Stimulated activated CD4-positive, alpha-beta T cell treated with anti-CD3 and anti-CD28 coated beads, Interleukin-1b, Interleukin-23, amount 100 ng/mL, for 24 hours (primary cell): Measurements from ENCODE around the gene USP49.
A peak's percentile ranks its signal among the peaks of the same experiment; 100 is the strongest.
"Not testable (repeated sequence)": the region's sequence is repeated elsewhere in the genome, so short reads cannot be mapped to it uniquely, and the experiment has no call there.

Experiments used
- DNase-seq, 4 experiments: peaks; one replicate each; pipeline ENCODE4 v3.0.0-alpha.2; 2020; ENCODE audit warnings: low read depth in 4 of 4, low spot score in 1 of 4

The USP49 gene

DNA sequence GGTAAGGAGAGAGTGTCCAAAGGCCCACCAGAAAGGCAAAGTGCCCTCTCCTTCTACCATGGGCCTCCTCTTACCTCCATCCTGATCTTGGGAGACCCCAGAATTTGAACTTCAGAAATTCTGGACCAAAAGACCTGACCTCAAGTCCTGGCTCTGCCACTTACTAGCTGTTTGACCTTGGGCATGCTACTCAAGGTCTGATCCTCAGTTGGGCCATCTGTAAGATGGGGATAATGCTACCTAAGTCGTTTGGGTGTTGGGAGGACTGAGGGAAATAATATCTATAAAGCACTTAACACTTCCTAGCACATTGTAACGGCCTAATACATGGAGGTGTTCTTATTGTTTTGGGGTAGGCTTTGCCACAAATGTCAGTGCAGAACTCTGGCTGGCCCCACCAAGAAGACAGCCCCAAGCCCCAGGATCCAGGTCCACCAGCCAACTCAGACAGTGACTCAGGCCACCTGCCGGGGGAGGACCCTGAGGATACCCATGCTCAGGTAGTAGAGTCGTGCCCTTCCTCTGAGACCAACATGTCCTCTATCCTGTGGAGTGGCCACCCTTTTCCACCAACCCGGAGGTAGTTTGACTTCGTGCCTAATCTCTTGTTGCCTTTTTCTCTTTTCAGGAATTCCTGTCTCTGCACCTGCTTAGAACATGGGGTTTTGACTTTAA is 111.9 kb downstream of the USP49 start:
- no peak for DNase-seq

DNA sequence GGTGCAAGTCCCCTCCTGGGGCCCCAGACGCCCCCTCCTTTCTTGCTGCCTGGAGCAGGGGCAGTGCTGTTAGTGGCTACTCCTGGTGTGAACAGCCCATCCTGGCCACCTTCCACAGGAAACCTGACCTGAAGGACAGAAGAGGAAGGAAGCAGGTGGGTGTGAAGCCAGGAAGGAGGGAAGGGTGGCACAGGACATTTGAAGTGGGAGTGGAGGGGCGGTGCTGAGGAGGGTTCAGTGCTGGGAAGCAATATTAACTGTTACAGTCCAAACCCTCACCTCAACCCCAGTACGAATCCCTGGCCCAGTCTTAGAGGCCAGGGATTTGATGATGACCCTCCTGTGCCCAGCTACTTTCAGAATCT is 113.8 kb downstream of the USP49 start:
- DNase-seq, result no peak

DNA sequence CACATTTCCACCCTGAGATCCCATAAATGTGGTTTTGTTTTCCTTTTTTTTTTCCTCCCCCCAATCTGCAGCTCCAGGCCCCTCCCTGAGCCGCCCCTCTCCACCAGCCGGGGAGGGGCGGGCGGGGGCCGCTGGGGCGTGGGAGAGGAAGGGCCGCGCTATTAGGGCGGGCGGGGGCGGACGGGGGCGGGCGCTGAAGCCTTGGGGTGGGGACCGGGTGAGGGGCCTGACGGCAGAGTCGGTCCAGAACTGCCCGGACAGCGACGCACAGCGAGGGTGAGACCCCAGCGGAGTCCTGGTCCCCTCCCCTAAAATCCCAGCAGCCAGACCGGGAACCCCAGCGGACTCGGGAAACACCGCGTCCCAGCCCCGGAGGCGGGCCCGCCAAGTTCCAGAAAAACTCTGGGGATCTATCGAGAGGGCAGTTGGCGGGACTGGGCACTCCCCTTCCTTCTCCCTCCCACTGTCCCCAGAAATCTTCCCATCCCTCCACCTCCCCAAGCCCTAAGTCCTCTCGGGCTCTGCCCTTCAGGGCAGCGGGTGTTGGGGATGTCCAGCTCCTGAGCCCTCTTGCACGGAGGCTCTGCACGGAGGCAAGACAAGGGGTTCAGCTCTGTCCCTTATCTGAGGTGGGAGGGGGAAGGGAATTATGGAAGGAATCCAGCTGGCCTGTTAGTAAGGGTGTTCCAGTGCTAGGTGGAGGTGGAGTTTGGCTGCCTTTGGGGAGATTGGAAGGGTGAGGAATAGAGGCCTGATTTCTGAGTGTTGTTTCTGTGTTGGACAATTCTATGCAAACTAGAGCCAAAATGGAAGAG is 114.4 kb downstream of the USP49 start, which contains the start of gene PRICKLE4:
TSS of gene PRICKLE4 (plus strand) at position 232 of the 815 bp plus-strand sequence. CDS start 2,692 bp downstream, outside the sequence.
- no peak for DNase-seq

DNA sequence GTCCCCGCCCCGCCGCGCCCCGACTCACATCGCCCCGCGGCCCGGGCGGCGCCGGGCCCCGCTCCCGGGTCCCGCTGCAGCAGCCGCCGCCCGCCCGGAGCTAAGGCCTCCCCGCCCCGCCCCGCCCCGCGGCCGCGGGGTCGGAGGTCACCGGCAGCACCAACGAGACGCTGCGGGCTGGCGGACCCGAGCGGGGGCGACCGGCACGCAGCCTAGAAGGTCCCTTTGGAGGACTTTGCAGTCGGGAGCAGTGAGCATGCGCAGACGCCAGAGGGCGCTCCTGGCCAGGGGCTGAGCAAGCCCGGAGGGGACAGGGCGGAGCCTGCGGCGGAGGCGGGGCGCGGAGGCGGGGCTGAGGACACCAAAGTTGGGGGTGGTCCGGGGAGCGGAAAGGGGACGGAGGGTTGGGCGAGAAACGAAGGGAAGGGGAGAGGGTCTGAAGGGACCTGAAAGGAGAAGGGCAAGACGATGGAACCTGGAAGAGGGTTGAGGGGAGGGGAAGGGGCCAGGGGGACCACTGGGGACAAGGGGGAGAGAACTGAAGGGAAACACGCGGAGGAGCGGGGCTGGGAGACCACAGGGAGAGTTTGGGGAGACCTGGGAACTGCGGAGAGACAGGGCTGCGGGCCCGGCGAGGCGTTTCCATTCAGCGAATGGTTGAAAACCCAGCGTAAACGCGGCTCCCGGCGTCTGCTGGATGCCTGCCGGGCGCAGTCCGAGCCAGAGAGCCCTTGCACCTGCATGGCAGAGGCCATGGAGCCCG is 115.2 kb downstream of the USP49 start, which contains the start of gene FRS3:
TSS of gene FRS3 (minus strand) at position 113 of the 763 bp plus-strand sequence. CDS start 2,913 bp downstream, outside the sequence.
- DNase-seq, result peak; percentile 99 to 100 (median 100)

DNA sequence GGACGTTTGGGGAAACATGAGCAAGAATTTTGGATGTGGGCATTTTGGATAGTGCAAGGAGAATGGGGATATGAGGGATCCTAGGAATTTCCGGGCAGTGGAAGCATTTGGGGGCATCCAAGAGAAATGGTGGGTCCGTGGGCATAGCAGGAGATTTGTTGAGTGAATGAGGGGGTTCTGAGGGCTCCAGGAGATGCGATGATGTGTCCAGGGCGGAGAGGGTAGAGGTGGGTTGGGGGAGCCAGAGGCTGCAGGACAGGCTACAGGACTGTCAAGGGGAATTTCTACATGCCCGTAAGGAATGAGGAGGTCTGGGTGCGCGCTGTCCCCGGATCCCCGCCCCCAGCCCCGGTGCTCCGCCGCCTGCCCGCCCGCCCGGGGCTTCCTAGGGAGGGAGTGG is 115.8 kb downstream of the USP49 start:
- no peak for DNase-seq

DNA sequence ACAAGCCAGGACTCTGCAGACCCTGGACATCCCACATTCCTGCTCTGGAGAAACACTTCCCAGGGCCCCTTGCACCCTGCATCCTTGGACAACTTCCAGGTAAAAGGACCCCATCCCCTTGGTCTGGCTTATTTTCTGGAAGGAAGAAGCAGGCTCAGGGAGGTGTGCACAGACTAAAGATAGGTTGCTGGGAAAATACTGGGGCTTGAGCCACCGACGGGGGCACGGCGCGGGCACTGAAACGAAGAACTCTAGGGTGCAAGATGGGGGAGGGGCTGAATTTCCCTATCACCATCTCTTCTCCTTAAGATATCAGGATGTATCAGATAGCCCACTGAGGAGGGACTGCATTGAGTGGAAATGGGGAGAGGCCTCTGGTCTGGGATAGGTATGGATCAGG is 116.3 kb downstream of the USP49 start:
- DNase-seq, result no peak

DNA sequence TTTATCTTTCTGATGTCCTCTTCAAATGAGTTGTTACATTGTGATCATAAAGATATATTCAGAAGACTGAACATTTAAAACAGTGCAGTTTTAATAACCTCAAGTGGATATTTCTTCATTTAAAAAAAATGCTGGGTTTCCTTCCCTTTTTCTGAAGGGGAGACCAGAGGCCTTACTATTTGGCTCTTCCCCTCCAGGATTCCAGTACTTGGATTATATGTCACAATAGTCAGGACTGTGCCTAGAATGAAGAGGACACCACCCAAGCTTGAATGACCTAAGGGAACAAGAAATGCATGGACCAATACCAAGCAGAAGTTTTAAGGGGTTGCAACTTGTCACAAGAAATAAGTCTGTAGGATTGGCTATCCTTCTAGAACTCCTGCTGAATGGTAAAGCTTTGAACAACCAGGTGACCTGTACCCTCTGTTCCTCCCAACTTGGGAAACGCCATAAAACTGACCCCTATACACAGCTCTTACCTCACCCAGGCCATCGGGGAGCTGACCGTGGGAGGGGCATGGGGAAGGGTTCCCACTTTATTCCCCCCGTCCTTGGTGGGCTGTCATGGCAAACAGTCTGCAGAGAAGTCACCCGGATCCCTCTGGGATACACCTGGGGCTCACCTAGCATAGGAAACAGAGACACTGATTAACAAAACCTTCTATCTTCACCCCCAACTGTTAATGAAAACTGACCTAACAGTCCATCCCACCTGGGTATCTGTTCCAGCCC is 117.5 kb downstream of the USP49 start:
- DNase-seq, result no peak

DNA sequence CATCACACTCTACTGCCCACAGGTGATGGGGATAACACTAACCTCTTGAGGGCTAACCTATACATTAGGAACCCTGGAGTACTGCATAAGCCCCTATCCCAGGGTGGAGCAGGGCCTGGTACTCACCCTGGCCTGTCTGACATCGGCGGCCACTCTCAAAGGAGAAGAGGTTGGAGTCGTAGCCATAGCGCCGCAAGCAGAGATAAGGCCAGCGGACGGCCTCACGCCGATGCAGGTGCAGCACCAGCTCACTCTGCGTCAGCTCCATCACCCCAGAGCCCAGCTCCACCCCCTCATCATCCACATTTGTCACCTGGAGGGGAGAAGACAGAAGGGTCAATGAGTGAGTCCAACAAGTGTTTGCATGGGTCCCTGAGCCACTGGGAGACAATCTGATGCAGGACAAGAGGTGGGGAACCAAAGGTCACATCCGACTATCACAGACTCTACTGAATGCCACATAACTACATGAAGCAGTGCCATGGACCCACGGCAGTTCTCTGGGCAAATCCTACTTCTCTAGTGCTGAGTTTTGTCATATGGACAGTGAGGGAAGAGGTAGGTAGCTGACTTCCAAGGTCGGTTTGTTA is 119.8 kb downstream of the USP49 start:
- no peak for DNase-seq

DNA sequence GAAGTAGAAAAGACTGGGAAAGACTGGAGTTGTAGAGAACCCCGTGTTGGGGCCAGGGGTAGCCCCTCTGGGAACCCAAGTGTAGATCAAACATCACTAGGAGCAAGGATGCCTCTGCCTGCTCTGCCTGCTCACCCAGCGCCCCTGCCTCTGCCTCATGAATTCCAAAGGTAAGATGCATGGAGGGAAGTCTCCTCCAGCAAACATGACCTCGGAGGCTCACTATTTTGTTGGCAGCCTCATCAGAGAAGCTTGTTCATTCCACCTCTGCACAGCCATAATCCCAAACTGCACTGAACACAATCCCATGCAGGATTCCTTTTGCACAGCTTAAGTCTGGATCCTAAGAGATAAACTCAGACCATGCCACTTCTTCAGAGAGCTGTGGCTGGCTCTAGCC is 120.3 kb downstream of the USP49 start:
- DNase-seq, result no peak

DNA sequence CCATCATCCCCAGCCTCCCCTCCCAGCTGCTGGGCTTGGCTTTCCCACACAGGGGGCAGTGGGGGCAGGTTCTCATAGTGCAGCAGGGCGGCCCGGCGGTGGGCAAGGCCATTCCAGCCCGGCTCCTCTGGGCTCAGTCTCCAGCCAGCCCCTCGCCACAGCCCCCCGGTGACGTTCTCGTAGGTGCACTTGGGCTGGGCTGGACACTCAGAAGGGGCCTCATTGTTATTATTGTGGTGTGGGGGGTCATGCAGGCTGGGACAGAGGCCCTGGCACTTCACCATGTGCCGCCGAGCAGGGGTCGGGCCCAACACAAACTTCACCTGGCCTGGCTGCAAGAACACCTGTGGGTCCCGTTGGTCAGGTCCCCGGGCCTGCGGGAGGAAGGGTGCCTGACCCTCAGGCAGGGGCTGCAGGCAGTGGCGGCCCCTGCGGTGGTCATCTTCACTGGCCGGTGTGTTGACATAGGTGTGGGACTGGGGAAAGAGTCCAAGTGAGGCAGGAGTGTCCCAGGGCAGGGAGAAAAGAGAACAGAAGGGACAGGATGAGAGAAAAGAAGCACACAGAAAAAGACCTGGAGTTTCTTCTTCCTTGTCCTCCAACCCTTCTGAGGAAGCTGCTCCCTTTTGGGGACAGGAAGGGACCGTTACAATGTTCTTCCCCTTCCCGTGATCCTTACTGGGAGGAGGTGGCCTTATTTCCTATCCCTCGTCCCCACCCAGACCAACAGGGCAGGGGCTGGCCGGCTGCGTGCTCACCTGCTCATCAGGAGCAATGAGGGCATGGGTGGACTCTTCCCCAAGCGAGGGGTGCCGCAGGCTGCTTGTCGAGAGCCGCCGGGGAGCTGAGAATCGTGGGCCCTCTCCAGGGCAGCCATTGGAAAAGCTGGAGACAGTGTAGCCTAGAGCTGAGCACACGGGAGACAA is 123.9 kb downstream of the USP49 start:
- DNase-seq, result no peak

DNA sequence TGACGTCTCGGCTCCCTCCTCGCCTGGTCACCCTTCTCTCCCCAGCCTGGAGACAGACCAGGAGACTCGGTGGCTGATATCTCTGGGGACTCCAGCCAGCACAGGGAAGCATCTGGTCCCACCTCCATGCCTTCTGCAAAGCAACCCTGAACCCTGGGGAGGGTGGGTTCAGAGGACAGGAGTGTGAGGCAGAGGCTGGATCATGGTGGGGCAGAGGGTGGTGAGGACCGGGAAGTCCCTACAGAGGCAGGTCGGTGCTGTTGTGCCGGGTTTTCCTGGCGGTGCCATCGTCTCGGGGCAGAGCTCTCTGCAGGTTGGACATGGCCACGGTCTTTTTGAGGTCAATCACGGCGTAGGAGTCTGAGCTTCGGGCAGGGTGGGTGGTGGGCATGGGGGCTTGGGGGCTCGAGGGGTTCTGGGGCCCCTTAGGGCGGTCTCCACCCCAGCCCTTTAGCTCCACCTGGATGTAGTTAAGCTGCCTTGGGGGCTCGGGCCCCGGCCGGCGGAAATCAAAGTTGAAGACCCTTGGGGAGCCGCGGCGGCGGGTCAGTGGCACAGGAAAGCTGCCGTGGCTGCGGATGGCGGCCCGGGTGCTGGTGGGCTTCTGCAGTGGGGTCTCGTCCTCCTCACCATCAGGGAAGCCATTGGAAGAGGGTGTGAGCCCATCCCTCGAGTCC is 124.7 kb downstream of the USP49 start:
- no peak for DNase-seq

DNA sequence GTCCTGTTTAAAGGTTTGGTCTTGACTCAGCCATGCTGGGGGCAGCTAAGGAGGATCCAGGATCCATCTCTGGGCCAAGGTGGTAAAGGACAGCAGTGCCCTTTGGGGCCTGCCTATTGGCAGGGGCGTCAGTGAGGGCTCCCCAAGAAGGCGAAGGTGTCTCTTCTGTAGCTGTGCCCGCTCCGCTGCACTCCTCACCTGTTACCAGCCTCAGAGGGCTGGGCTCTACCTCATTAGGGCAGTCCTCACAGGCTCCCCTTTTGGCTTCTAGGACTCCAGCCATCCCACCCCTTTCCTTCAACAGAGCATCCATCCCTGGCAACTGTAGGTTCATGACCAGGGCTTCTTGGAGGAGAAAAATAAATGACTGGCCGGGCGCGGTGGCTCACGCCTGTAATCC is 125.8 kb downstream of the USP49 start:
- DNase-seq, result no peak

DNA sequence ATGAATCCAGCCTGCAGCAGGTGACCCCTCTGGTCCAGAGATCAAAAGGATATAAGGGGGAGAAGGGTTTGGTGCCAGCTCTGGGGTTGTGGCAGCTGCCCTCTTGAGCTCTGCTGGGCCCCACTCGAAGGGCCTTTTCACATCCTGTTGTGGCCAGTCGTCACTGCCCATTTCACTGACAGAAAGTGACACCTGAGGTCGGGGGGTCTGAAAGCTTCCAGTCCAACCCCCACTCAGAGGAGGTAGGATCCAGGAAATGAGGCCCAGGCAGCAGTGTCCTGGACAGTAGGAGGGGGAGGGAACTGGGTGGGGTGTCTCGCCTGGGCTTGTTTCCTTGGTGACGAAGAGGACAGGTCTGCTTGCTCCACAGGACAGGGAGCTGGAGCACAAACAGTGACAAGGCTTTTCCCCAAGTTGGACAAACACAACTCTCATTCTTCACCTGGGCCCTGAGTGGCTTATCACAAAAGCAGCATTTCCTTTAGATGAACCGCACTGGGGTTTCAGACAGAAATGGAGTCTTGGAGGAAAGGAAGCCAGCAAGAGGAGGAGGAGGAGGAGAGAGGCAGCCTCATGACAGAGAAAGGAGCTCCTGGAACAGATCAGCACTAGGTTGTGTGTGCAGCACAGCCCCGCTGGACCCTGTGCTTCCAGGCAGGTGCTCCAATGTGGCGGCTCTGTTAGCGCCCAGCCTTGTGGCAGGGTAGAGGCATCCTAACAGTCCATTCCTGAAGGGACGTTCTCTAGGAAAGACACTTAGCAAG is 126.4 kb downstream of the USP49 start:
- no peak for DNase-seq

DNA sequence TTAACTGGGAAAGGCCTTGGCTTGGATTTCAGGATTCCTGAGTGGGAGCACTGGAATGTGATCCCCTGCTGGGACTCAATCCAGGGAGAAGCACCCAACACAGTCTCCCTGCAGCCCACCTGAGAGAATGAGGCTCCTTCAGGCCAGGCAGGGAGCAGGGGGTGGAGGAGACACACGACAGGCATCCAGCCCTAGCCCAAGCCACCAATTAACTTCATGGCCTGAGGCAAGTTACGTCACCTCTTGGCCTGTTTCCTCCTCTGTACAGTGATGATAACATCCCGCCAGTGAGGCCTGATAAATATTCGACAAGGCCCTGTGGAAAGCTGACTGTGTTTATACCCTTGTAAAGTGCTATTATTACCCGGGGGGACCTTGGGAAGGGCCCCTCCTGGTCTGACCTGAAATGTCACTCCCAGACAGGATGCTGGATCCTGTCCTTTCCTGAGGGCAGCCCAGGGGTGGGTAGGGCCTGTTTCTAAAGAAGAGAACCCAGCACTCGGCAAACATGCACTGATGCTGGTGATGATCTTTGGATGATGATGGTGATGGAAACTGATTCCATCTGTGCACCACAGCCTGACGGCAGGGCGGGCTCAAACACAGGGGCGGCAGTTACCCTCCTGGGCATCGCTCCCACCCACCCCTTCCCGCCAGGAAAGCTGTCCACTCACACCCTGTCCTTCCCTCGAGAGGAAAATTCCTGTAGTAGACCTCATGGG is 127.9 kb downstream of the USP49 start:
- no peak for DNase-seq

DNA sequence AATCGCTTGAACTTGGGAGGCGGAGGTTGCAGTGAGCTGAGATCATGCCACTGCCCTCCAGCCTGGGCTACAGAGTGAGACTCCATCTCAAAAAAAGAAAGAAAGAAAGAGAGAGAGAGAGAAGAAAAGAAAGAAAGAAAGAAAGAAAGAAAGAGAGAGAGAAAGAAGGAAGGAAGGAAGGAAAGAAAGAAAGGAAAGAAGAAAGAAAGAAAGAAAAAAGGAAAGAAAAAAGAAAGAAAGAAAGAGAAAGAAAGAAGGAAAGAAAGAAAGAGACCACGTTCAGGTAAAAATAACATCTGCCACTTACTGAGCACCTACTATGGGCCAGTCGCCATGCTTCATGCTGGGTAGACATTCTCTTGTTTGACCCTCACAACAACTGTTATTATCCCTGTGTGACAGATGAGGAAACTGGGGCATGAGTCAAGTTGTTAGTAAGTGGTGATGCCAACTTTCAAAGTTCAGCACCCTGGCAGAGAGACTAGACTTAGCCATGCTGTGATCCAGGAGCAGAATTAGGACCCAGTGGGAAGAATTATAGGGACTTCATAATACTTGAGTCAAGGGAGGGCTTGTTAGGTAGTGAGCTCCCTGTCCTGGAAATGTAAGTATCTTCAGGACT is 129.0 kb downstream of the USP49 start:
- DNase-seq, result not testable (repeated sequence)

DNA sequence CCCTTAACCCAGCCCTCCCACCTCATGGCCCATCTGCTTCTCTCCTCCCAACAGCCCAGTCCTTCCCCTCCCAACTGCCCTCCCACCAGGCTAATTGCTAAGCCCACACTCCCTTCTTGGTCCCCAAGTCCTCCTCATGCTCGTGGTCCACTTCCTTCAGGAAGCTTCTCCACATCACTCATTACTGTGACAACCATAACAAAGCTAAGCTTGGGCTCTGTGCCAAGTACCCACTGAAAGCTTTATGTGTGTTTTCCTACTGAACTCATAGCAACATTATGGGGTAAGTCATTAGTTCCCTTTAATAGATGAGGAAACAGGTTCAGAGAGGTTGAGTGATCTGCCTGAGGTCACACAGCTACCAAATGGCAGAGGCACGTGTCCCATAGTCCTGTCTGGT is 131.7 kb downstream of the USP49 start:
- no peak for DNase-seq

DNA sequence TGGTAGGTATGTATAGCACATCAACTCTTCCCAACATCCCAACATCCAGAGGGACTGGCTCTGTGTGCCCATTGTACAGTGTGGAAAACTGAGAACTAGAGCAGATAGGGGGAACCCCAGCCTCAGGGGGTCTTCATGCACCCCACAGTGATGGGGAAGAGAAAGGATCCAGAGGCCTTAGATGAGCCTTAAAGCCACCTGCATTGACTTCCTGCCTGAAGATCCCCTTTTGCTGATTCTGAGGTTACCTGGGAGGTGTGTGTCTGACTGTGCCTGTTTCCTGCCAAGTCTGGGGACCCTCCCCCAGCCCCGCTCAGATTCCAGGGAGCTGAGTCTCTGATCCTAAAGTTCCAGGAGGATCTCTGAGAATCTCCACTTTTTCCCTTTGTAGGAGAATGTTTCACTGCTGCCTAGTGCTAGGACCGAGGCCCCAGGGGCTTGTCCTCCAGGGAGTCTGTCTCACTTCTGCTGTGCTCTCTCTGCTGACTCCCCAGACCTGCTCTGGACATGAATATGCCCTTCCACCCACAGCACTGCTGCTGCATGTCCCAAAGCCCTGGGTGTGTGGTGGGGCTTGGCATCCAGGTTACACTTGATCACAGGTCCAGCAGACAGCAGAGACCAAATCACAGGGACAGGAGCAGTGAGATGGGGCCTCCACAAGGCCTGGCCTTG is 135.1 kb downstream of the USP49 start:
- DNase-seq, result no peak
